Measurements from ENCODE around the gene SH3BGRL.

The SH3BGRL gene

DNA sequence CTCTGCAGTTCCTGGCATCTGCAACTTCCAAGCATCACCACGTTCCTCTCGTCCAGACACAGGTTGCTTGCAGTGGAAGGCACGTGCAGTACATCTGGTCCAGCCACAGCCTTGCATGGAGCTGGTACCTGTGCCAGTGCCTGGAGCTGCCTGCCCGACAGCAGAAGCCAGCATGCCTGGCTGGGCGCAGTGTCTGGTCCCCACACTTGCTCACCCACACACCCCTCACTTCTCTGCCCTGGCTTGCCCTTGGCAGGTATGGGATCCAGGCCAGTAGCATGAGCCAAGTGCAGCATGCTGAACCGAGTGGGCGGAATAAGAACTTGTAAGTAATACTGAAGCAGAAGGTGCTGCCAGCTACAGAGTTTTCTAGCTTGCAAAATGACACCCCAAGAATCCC is 39.9 kb downstream of the SH3BGRL start:
- no peak overlapping the region for H3K4me3 ChIP-seq (ENCODE audit: control insufficient read depth, low read depth, low read length)
- no peak for TF ChIP-seq CTCF (IDR thresholded peaks at IDR 0.05; ENCODE audit: control insufficient read depth, insufficient read depth, low read depth, low read length, missing control alignments)
- no peak for DNase-seq (ENCODE audit: low read depth)

DNA sequence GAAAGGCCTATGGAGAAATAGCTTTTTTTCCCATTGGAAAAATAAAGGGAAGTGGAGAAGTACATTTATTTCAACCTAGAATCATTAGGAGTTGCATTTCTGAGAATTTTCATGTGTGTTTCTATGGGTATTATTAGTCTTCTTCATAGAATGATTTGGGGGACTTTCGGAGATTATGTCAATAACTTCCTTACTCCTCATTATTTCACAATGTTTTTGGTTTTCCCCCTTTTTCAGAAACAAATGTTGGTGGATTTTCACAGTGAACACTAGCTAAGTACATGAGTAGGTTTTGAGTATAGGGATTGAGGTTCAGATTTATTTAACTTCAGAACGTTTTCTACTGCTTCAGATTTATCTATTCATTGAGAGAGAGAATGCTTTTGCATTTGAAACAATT is 54.0 kb downstream of the SH3BGRL start:
- no peak for TF ChIP-seq CTCF (IDR thresholded peaks at IDR 0.05; ENCODE audit: control insufficient read depth, insufficient read depth, low read depth, low read length, missing control alignments)
- no peak overlapping the region for H3K4me3 ChIP-seq (ENCODE audit: control insufficient read depth, low read depth, low read length)
- DNase-seq (ENCODE audit: low read depth): no peak

GRCh38 chrX:81257817-81258216 is 55.9 kb downstream of the SH3BGRL start:
- TF ChIP-seq CTCF (IDR thresholded peaks at IDR 0.05; ENCODE audit: control insufficient read depth, insufficient read depth, low read depth, low read length, missing control alignments): no peak
- no peak for DNase-seq (ENCODE audit: low read depth)
- H3K4me3 ChIP-seq (ENCODE audit: control insufficient read depth, low read depth, low read length): no peak overlapping the region

DNA sequence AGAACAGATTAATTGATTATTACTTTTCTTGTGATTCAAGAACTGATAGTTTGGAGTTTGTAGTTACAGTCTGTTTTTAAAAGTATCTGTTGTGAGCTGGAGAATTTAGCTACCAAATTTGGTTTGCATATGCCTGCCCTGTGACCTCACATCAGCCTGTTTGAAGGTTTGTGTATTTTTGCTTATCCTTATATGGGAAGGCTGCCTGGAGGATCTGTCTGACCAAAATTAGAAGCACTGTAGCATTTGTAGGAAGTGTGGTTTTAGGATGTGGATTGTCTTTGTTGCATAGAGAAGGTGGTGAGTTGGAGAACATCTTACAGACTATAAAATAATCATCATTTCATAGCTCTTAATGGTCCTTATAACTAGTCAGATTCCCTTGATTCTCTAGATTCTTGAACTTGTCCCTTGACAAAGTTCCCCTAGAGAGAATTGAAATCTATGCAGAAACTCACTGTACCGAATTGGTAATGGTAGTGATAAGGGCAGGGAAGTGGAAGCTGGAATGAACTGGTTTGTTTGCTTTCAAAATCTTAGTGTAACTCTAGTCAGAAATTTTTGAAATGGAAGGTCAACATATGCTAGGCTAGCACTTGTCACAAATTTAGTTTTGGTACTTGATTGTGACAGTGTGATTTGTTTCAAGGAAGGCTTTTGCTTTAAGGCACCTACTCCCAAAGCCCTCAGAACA is 57.3 kb downstream of the SH3BGRL start:
- no peak for DNase-seq (ENCODE audit: low read depth)
- TF ChIP-seq CTCF (IDR thresholded peaks at IDR 0.05; ENCODE audit: control insufficient read depth, insufficient read depth, low read depth, low read length, missing control alignments): no peak
- H3K4me3 ChIP-seq (ENCODE audit: control insufficient read depth, low read depth, low read length): no peak overlapping the region

DNA sequence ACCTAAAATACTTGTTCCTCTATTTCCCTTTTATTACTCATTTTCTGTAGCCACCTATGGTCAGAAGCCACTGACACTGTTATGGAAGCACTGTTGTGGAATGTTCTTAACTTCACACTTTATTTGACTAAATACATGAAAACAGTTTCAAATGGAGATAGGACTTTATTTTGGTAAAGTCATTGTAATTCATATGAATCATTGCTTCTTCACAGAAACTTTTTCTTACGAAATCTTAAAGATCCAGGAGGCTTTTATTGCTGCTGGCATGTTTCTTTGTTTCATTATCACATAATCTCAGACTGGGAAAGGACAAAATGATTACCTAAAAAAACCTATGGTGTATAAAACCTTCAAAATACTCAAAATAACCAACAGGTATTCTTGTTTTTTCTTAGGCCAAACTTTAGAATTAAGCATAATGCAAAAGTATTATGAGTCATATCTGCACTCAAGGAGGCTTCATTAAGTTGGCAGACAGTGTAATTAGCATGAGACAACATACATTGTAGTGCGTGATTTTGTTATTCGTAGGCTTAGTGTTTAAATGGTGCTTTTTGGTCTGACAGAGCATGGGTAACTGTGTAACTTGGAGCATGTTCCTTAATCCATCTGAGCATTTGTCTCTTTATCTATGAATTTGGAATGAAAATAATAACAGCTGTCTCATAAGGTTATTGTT is 58.0 kb downstream of the SH3BGRL start:
- no peak overlapping the region for H3K4me3 ChIP-seq (ENCODE audit: control insufficient read depth, low read depth, low read length)

DNA sequence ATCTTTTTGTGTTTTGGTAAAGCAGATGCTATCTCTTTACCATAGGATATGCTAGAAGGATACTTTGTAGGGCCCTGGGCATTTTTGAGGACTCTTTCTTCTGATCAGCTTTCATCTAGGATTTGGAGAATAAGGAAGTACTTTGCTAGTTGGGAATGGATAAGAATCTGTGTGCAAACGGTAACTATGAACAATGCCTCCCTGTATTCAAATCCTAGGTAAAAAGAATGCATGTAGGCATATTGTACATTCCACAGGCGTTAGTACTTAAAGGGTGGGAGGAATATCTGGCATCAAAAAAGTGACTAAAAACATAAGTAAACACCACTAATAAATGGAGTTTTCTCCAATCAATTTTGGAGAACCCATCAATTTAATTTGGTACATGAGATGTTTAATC is 59.7 kb downstream of the SH3BGRL start:
- H3K4me3 ChIP-seq (ENCODE audit: control insufficient read depth, low read depth, low read length): no peak overlapping the region
- DNase-seq (ENCODE audit: low read depth): no peak
- TF ChIP-seq CTCF (IDR thresholded peaks at IDR 0.05; ENCODE audit: control insufficient read depth, insufficient read depth, low read depth, low read length, missing control alignments): no peak

More for the DNA sequence above, 58.0 kb downstream of the SH3BGRL start:
- DNase-seq (ENCODE audit: low read depth): no peak
- no peak for TF ChIP-seq CTCF (IDR thresholded peaks at IDR 0.05; ENCODE audit: control insufficient read depth, insufficient read depth, low read depth, low read length, missing control alignments)

All from AG09309 (cell line).